Neural cell (in vitro differentiated cells): ENCODE data around the gene PSMG1. TPM values are rescaled to one million over a fixed set of nuclear protein-coding genes. Genes with fewer than 3 reads are reported as not detected.

Experiments used
- H2AFZ ChIP-seq: fragments of 200-600, 300-800 bp; sonication (generic), shearing (Covaris generic); 2 replicates; pipeline ENCODE4 v1.6.0; 2014; ENCODE audit warnings: low read depth, mild to moderate bottlenecking, antibody characterized with exemption, low read length, moderate library complexity
- H3F3A ChIP-seq: fragments of 200-600 bp; shearing (Covaris generic); 2 replicates; pipeline ENCODE4 v1.6.1; 2016; ENCODE audit warnings: mild to moderate bottlenecking, moderate library complexity, mixed read lengths, antibody characterized with exemption, low read length; ENCODE audit not compliant: insufficient read depth, poor library complexity, severe bottlenecking
- H3K27ac ChIP-seq: fragments of 200-600, 300-800 bp; sonication (generic), shearing (Covaris generic); 2 replicates; pipeline ENCODE4 v1.5.1; 2014; ENCODE audit warnings: mild to moderate bottlenecking, low read length, moderate library complexity
- H3K27me3 ChIP-seq: fragments of 300-800, 200-600 bp; sonication (generic), shearing (Covaris generic); 2 replicates; pipeline ENCODE4 v1.6.0; 2014; ENCODE audit warnings: mild to moderate bottlenecking, low read depth, low read length, moderate library complexity; ENCODE audit not compliant: insufficient read depth
- H3K36me3 ChIP-seq: fragments of 300-800, 200-600 bp; sonication (generic), shearing (Covaris generic); 2 replicates; pipeline ENCODE4 v1.5.1; 2014; ENCODE audit warnings: mild to moderate bottlenecking, antibody characterized with exemption, low read length, moderate library complexity; ENCODE audit not compliant: insufficient read depth
- H3K4me2 ChIP-seq: fragments of 300-800, 200-600 bp; sonication (generic), shearing (Covaris generic); 2 replicates; pipeline ENCODE4 v1.6.0; 2014; ENCODE audit warnings: mild to moderate bottlenecking, low read length
- H3K4me3 ChIP-seq: fragments of 300-800, 200-600 bp; sonication (generic), shearing (Covaris generic); 2 replicates; pipeline ENCODE4 v1.5.1; 2014; ENCODE audit warnings: mild to moderate bottlenecking, low read length, moderate library complexity
- H3K79me2 ChIP-seq: fragments of 200-600 bp; shearing (Covaris generic); replicated peaks from 2 replicates; pipeline ENCODE4 v1.6.0; 2014; ENCODE audit warnings: mild to moderate bottlenecking, low read length, moderate library complexity; ENCODE audit not compliant: insufficient read depth
- H3K9ac ChIP-seq: fragments of 300-800, 200-600 bp; sonication (generic), shearing (Covaris generic); 2 replicates; pipeline ENCODE4 v1.6.1; 2016; ENCODE audit warnings: mild to moderate bottlenecking, low read length, mixed read lengths
- H3K9me2 ChIP-seq: fragments of 200-600 bp; shearing (Covaris generic); 2 replicates; pipeline ENCODE4 v1.6.1; 2016; ENCODE audit warnings: mild to moderate bottlenecking, low read length, mixed read lengths; ENCODE audit not compliant: insufficient read depth
- H3K9me3 ChIP-seq: fragments of 200-600, 300-800 bp; sonication (generic), shearing (Covaris generic); 2 replicates; pipeline ENCODE4 v1.6.1; 2016; ENCODE audit warnings: mild to moderate bottlenecking, mixed run types, low read length, moderate library complexity, mixed read lengths
- H4K20me1 ChIP-seq: fragments of 200-600 bp; shearing (Covaris generic); 2 replicates; pipeline ENCODE4 v1.6.1; 2016; ENCODE audit warnings: mild to moderate bottlenecking, mixed run types; ENCODE audit not compliant: insufficient read depth
- CTCF ChIP-seq: fragments of 450-650 bp; IDR thresholded peaks from 2 replicates; pipeline ENCODE4 v1.5.1; 2014; ENCODE audit warnings: antibody characterized with exemption, mild to moderate bottlenecking, moderate library complexity; ENCODE audit not compliant: poor library complexity, severe bottlenecking
- EP300 ChIP-seq: fragments of 450-650 bp; conservative IDR thresholded peaks from 2 replicates; pipeline ENCODE4 v1.6.1; 2014; ENCODE audit warnings: antibody characterized with exemption, mild to moderate bottlenecking, moderate library complexity; ENCODE audit not compliant: poor library complexity, severe bottlenecking
- EZH2 ChIP-seq: fragments of 200-600, 300-800 bp; shearing (Covaris generic), sonication (generic); IDR thresholded peaks from 2 replicates; pipeline ENCODE4 v1.6.1; 2014; ENCODE audit warnings: antibody characterized with exemption, low read length, borderline replicate concordance, mild to moderate bottlenecking; ENCODE audit not compliant: insufficient read depth, poor library complexity, severe bottlenecking
- MXI1 ChIP-seq: fragments of 450-650 bp; conservative IDR thresholded peaks from 2 replicates; pipeline ENCODE4 v1.6.1; 2014; ENCODE audit warnings: antibody characterized with exemption, mild to moderate bottlenecking; ENCODE audit not compliant: poor library complexity, severe bottlenecking
- POLR2AphosphoS5 ChIP-seq: IDR thresholded peaks from 2 replicates; pipeline ENCODE4 v1.6.1; 2012
- RAD21 ChIP-seq: fragments of 450-650 bp; conservative IDR thresholded peaks from 2 replicates; pipeline ENCODE4 v1.6.1; 2014; ENCODE audit warnings: antibody characterized with exemption, mild to moderate bottlenecking, moderate library complexity
- REST ChIP-seq: IDR thresholded peaks from 2 replicates; pipeline ENCODE4 v1.6.1; 2012; ENCODE audit warnings: borderline replicate concordance
- SMC3 ChIP-seq: fragments of 450-650 bp; conservative IDR thresholded peaks from 2 replicates; pipeline ENCODE4 v1.6.1; 2014; ENCODE audit warnings: antibody characterized with exemption, mild to moderate bottlenecking, moderate library complexity; ENCODE audit not compliant: poor library complexity
- TAF1 ChIP-seq: IDR thresholded peaks from 2 replicates; pipeline ENCODE4 v1.6.1; 2012; ENCODE audit warnings: low read depth
- polyA plus RNA-seq: library from polyadenylated mRNA; depleted of rRNA; stranded (reverse); fragments of >200 nt; gene quantifications from 2 replicates; pipeline ENCODE4 v1.2.3, GENCODE V29; 2014

The PSMG1 gene
- polyA plus RNA-seq, 1 donor from 2014 or later: 45.2 TPM

- peak overlapping the region; percentile 66 for H3K4me2 ChIP-seq
- no peak overlapping the region for H2AFZ ChIP-seq
- no peaks in the 10 kb centered on the region for H3F3A ChIP-seq
- no peaks in the 10 kb centered on the region for H3K9me3 ChIP-seq
- H3K4me3 ChIP-seq: peak overlapping the region; percentile 91
- no peak overlapping the region for H3K27ac ChIP-seq
- peak overlapping the region; percentile 70 for H3K9ac ChIP-seq
- no peak for TF ChIP-seq POLR2AphosphoS5
- no peak for TF ChIP-seq RAD21
- no peak for TF ChIP-seq EZH2
- no peak for TF ChIP-seq CTCF
- TF ChIP-seq TAF1: no peak
- no peak for TF ChIP-seq MXI1
- no peak for TF ChIP-seq EP300
- TF ChIP-seq SMC3: no peak
- TF ChIP-seq REST: no peak
- H4K20me1 ChIP-seq: no peaks in the 10 kb centered on the region
- H3K9me2 ChIP-seq: no peaks in the 10 kb centered on the region
- no peaks in the 10 kb centered on the region for H3K79me2 ChIP-seq
- H3K27me3 ChIP-seq: no peaks in the 10 kb centered on the region
- H3K36me3 ChIP-seq: no peaks in the 10 kb centered on the region
These were observed 1.2 kb downstream of the PSMG1 start for GRCh38 chr21:39182016-39182415.

GRCh38 chr21:39181205-39181818 lies 1.9 kb downstream of the PSMG1 start:
- no peaks in the 10 kb centered on the region for H3K36me3 ChIP-seq
- no peaks in the 10 kb centered on the region for H3K9me2 ChIP-seq
- TF ChIP-seq SMC3 (no peak), CTCF (no peak), RAD21 (no peak), POLR2AphosphoS5 (no peak), REST (no peak)
- no peaks in the 10 kb centered on the region for H3F3A ChIP-seq
- no peak overlapping the region for H3K4me2 ChIP-seq
- H3K9ac ChIP-seq: no peak overlapping the region
- H3K4me3 ChIP-seq: no peak overlapping the region
- no peak overlapping the region for H2AFZ ChIP-seq
- no peaks in the 10 kb centered on the region for H3K9me3 ChIP-seq
- no peaks in the 10 kb centered on the region for H3K27me3 ChIP-seq
- H4K20me1 ChIP-seq: no peaks in the 10 kb centered on the region
- no peaks in the 10 kb centered on the region for H3K79me2 ChIP-seq
- no peak overlapping the region for H3K27ac ChIP-seq
